ENCODE results near the gene ZSCAN1.

DNA sequence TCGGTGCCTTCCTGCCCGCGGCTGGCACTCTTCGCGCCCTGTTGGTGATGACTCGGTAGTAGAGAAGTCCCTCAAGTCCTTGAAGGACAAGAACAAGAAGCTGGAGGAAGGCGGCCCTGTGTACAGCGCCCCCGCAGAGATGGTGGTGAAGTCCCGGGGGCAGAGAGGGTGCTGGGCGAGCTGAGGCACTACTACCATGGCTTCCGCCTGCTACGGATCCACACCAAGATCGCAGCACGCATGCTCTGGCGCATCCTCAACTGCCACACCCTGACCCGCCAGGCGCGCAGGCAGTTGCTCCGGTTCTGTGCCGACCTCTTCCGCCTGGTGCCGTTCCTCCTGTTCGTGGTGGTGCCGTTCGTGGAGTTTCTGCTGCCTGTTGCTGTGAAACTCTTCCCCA is 11.1 kb downstream of the ZSCAN1 start:
- TF ChIP-seq GATA3 (IDR thresholded peaks at IDR 0.05; ENCODE audit: low read depth, low read length) = no peak
- no peak for TF ChIP-seq GATA2 (IDR thresholded peaks at IDR 0.05; ENCODE audit: low read depth, low read length)

Measured in SH-SY5Y (cell line).